T-helper 17 cell (primary cell): Measurements from ENCODE around the gene KCNJ18. TPM values are rescaled to one million over a fixed set of nuclear protein-coding genes. Genes with fewer than 3 reads are reported as not detected.
"Not testable (repeated sequence)": the region's sequence is repeated elsewhere in the genome, so short reads cannot be mapped to it uniquely, and the experiment has no call there.

ENCODE experiments used
- ATAC-seq: fragments of 150-1000 bp; cut with Tn5 transposase; 2 replicates; pipeline ENCODE4 v1.10.0; 2021; ENCODE audit warnings: mild to moderate bottlenecking, moderate library complexity
- DNase-seq, 3 donors: peaks; one replicate each; pipeline versions ENCODE4 v3.0.0 to v3.0.0-alpha.2; 2020 to 2021
- H3K9me3 ChIP-seq: one replicate; pipeline ENCODE4 v1.7.0; 2013; ENCODE audit warnings: low read length, mild to moderate bottlenecking; ENCODE audit not compliant: control insufficient read depth, poor library complexity, severe bottlenecking
- H3K27ac Mint-ChIP-seq: one replicate; pipeline ENCODE4 v1.8.0; 2022; ENCODE audit warnings: mild to moderate bottlenecking, moderate library complexity, mixed read lengths
- H3K27me3 Mint-ChIP-seq: one replicate; pipeline ENCODE4 v1.8.0; 2022; ENCODE audit warnings: mixed read lengths
- H3K36me3 Mint-ChIP-seq: one replicate; pipeline ENCODE4 v1.8.0; 2022; ENCODE audit warnings: low read depth, mixed read lengths
- H3K4me1 Mint-ChIP-seq: one replicate; pipeline ENCODE4 v1.8.0; 2022; ENCODE audit warnings: mild to moderate bottlenecking, mixed read lengths
- H3K4me3 Mint-ChIP-seq: one replicate; pipeline ENCODE4 v1.8.0; 2022; ENCODE audit warnings: mild to moderate bottlenecking, moderate library complexity, mixed read lengths
- total RNA-seq, 4 donors: library from RNA in 2 of 4; stranded (reverse) in 2 of 4; gene quantifications; one replicate each; pipeline ENCODE4 v1.2.3 and lab custom pipeline; 2022 to 2026

The KCNJ18 gene
- total RNA-seq, 2 donors from 2014 or later = not detected

- not testable (repeated sequence) for H3K4me3 Mint-ChIP-seq, H3K27me3 Mint-ChIP-seq, DNase-seq, ATAC-seq, H3K4me1 Mint-ChIP-seq, H3K27ac Mint-ChIP-seq, H3K9me3 ChIP-seq, H3K36me3 Mint-ChIP-seq
These were observed 14.2 kb downstream of the KCNJ18 start for GRCh38 chr17:21706546-21706945.

- not testable (repeated sequence) for H3K27ac Mint-ChIP-seq, H3K4me3 Mint-ChIP-seq, H3K27me3 Mint-ChIP-seq, H3K4me1 Mint-ChIP-seq, H3K9me3 ChIP-seq, DNase-seq, H3K36me3 Mint-ChIP-seq, ATAC-seq
These were observed 14.8 kb downstream of the KCNJ18 start for GRCh38 chr17:21707131-21707530.

GRCh38 chr17:21707711-21708611, 15.6 kb downstream of the KCNJ18 start:
- H3K9me3 ChIP-seq, H3K36me3 Mint-ChIP-seq, DNase-seq, H3K27me3 Mint-ChIP-seq, H3K4me3 Mint-ChIP-seq, H3K27ac Mint-ChIP-seq, H3K4me1 Mint-ChIP-seq, ATAC-seq: not testable (repeated sequence)

- H3K36me3 Mint-ChIP-seq, H3K27me3 Mint-ChIP-seq, H3K9me3 ChIP-seq, H3K27ac Mint-ChIP-seq, ATAC-seq, DNase-seq, H3K4me3 Mint-ChIP-seq, H3K4me1 Mint-ChIP-seq: not testable (repeated sequence)
These were observed 16.6 kb downstream of the KCNJ18 start for GRCh38 chr17:21708612-21709535.

- not testable (repeated sequence) for H3K9me3 ChIP-seq, ATAC-seq, DNase-seq, H3K27me3 Mint-ChIP-seq, H3K36me3 Mint-ChIP-seq, H3K27ac Mint-ChIP-seq, H3K4me1 Mint-ChIP-seq, H3K4me3 Mint-ChIP-seq
These were observed 17.7 kb downstream of the KCNJ18 start for GRCh38 chr17:21709994-21710393.

GRCh38 chr17:21710486-21710885, 18.2 kb downstream of the KCNJ18 start:
- H3K4me3 Mint-ChIP-seq, H3K4me1 Mint-ChIP-seq, H3K36me3 Mint-ChIP-seq, H3K27me3 Mint-ChIP-seq, H3K9me3 ChIP-seq, ATAC-seq, DNase-seq, H3K27ac Mint-ChIP-seq: not testable (repeated sequence)

GRCh38 chr17:21711182-21711581, 18.9 kb downstream of the KCNJ18 start:
- Mint-ChIP-seq H3K27me3 (no peaks in the 10 kb centered on the region), H3K4me3 (no peak overlapping the region)

GRCh38 chr17:21713020-21713419, 20.7 kb downstream of the KCNJ18 start:
- not testable (repeated sequence) for H3K4me1 Mint-ChIP-seq, H3K4me3 Mint-ChIP-seq, H3K27me3 Mint-ChIP-seq, H3K9me3 ChIP-seq, H3K27ac Mint-ChIP-seq, ATAC-seq, H3K36me3 Mint-ChIP-seq, DNase-seq

More at GRCh38 chr17:21711182-21711581, 18.9 kb downstream of the KCNJ18 start:
- H3K27ac Mint-ChIP-seq = no peak overlapping the region
- H3K4me1 Mint-ChIP-seq = no peaks in the 10 kb centered on the region
- no peaks in the 10 kb centered on the region for H3K9me3 ChIP-seq
- no peak for ATAC-seq
- no peaks in the 10 kb centered on the region for H3K36me3 Mint-ChIP-seq
- no peak for DNase-seq

GRCh38 chr17:21713631-21714030, 21.3 kb downstream of the KCNJ18 start:
- H3K4me1 Mint-ChIP-seq, H3K4me3 Mint-ChIP-seq, H3K36me3 Mint-ChIP-seq, H3K27me3 Mint-ChIP-seq, H3K9me3 ChIP-seq, ATAC-seq, DNase-seq, H3K27ac Mint-ChIP-seq: not testable (repeated sequence)

GRCh38 chr17:21714676-21715075, 22.4 kb downstream of the KCNJ18 start:
- not testable (repeated sequence) for DNase-seq, H3K27me3 Mint-ChIP-seq, ATAC-seq, H3K27ac Mint-ChIP-seq, H3K36me3 Mint-ChIP-seq, H3K4me3 Mint-ChIP-seq, H3K4me1 Mint-ChIP-seq, H3K9me3 ChIP-seq

- not testable (repeated sequence) for ATAC-seq, H3K27ac Mint-ChIP-seq, DNase-seq, H3K4me1 Mint-ChIP-seq, H3K27me3 Mint-ChIP-seq, H3K9me3 ChIP-seq, H3K36me3 Mint-ChIP-seq, H3K4me3 Mint-ChIP-seq
These were observed 23.6 kb downstream of the KCNJ18 start for GRCh38 chr17:21715877-21716276.

GRCh38 chr17:21718971-21719370, 26.6 kb downstream of the KCNJ18 start:
- not testable (repeated sequence) for H3K27ac Mint-ChIP-seq, H3K9me3 ChIP-seq, H3K4me1 Mint-ChIP-seq, H3K36me3 Mint-ChIP-seq, ATAC-seq, H3K4me3 Mint-ChIP-seq, DNase-seq
- H3K27me3 Mint-ChIP-seq = peaks cover 12% of the 10 kb centered on the region

- H3K27me3 Mint-ChIP-seq = peaks cover 12% of the 10 kb centered on the region
- not testable (repeated sequence) for H3K36me3 Mint-ChIP-seq, DNase-seq, ATAC-seq, H3K27ac Mint-ChIP-seq, H3K4me1 Mint-ChIP-seq, H3K4me3 Mint-ChIP-seq, H3K9me3 ChIP-seq
These were observed 27.3 kb downstream of the KCNJ18 start for GRCh38 chr17:21719511-21720226.
